Measurements from ENCODE around the gene ZNF512.

- TF ChIP-seq CTCF (IDR thresholded peaks at IDR 0.05): no peak
- no peak for TF ChIP-seq EP300 (IDR thresholded peaks at IDR 0.05)
- no peak for TF ChIP-seq POLR2A (IDR thresholded peaks at IDR 0.05)
- TF ChIP-seq POLR2AphosphoS5 (IDR thresholded peaks at IDR 0.05): no peak
Observed at GRCh38 chr2:27606611-27607010, 23.8 kb downstream of the ZNF512 start.

All from upper lobe of left lung (tissue), 4 donors.